ENCODE measurements around the gene DBP. TPM values are rescaled to one million over a fixed set of nuclear protein-coding genes. Genes with fewer than 3 reads are reported as not detected.
A peak's percentile ranks its signal among the peaks of the same experiment; 100 is the strongest.

DBP gene
- total and polyA plus RNA-seq, 10 of the 15 experiments (the other 5 are each of a cell fraction or from before 2014, with no cell fraction given): 2.0 to 10.6 (median 6.9) TPM

DNA sequence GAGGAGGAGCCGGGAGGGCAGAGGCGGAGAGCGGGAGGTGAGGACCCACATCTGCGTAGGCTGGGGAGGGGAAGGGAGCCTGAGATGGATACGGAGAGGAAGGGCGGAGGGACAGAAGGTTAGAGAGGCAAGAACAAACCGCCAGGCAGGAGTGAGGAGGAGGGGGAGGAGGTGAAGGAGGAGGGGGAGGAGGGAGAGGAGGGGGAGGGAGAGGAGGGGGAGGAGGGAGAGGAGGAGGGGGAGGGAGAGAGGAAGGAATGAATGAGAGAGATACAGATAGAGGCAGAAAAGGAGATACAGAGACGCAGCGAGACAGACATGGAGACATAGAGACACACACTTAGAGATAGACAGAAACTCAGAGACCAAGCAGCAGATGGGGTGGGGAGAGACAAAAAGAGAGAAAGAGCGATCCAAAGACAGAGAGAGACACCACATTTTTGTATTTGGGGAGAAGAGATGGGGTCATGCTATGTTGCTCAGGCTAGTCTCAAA lies 9.6 kb upstream of the DBP start:
- Histone ChIP-seq H3K27ac (ENCODE audit: control insufficient read depth, insufficient read depth) (0 out of 2 replicates have a peak overlapping the region, but pooled peaks have one; percentile 10), H3K79me2 (ENCODE audit: control insufficient read depth, insufficient read depth, low read length) (no peaks in the 10 kb centered on the region), H3K36me3 (ENCODE audit: control insufficient read depth in 2 of 2, insufficient read depth in 2 of 2, low read length in 1 of 2) (no peaks in the 10 kb centered on the region), H3K4me2 (ENCODE audit: control insufficient read depth, insufficient read depth) (peak overlapping the region; percentile 97; the same call in 1 of the 2 replicates), H3K27me3 (replicated peaks in 1 of 2; ENCODE audit: control insufficient read depth in 2 of 2, insufficient read depth in 2 of 2, low read length in 1 of 2) (no peaks in the 10 kb centered on the region), H4K20me1 (ENCODE audit: control insufficient read depth, insufficient read depth) (no peaks in the 10 kb centered on the region), H3K4me3 (peak overlapping the region; percentile 91; the same call in 1 of the 2 replicates), H3K9ac (ENCODE audit: control insufficient read depth, insufficient read depth, low read length) (no peak overlapping the region), H3K4me1 (ENCODE audit: control insufficient read depth, insufficient read depth, low read length) (peaks cover 21% of the 10 kb centered on the region), H2AFZ (ENCODE audit: control insufficient read depth, low read depth, low read length) (peak overlapping the region; percentile 88; the same call in 1 of the 2 replicates), H3K9me3 (replicated peaks; ENCODE audit: control insufficient read depth, insufficient read depth, low read length) (no peaks in the 10 kb centered on the region)
- in situ Hi-C loops (cut with MboI): loop anchor here (5.0 to 25.0 kb wide), 2 partner anchors 191 to 1241 kb away; partner anchors contain the start of genes AKT1S1, HSD17B14, IL4I1 and TBC1D17
- no peak for ATAC-seq
- TF ChIP-seq, protein P1, sequence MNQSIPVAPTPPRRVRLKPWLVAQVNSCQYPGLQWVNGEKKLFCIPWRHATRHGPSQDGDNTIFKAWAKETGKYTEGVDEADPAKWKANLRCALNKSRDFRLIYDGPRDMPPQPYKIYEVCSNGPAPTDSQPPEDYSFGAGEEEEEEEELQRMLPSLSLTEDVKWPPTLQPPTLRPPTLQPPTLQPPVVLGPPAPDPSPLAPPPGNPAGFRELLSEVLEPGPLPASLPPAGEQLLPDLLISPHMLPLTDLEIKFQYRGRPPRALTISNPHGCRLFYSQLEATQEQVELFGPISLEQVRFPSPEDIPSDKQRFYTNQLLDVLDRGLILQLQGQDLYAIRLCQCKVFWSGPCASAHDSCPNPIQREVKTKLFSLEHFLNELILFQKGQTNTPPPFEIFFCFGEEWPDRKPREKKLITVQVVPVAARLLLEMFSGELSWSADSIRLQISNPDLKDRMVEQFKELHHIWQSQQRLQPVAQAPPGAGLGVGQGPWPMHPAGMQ (IDR thresholded peaks at IDR 0.05; ENCODE audit: borderline replicate concordance): no peak
- 0 out of 2 replicates have a peak, but pooled peaks have one; percentile 75 for TF ChIP-seq NFXL1 (IDR thresholded peaks at IDR 0.05; ENCODE audit: borderline replicate concordance)
- TF ChIP-seq, protein P2, sequence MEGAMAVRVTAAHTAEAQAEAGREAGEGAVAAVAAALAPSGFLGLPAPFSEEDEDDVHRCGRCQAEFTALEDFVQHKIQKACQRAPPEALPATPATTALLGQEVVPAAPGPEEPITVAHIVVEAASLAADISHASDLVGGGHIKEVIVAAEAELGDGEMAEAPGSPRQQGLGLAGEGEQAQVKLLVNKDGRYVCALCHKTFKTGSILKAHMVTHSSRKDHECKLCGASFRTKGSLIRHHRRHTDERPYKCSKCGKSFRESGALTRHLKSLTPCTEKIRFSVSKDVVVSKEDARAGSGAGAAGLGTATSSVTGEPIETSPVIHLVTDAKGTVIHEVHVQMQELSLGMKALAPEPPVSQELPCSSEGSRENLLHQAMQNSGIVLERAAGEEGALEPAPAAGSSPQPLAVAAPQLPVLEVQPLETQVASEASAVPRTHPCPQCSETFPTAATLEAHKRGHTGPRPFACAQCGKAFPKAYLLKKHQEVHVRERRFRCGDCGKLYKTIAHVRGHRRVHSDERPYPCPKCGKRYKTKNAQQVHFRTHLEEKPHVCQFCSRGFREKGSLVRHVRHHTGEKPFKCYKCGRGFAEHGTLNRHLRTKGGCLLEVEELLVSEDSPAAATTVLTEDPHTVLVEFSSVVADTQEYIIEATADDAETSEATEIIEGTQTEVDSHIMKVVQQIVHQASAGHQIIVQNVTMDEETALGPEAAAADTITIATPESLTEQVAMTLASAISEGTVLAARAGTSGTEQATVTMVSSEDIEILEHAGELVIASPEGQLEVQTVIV (IDR thresholded peaks at IDR 0.05; ENCODE audit: borderline replicate concordance, partially characterized antibody): no peak
- peak; percentile 63 for TF ChIP-seq POLR2A (IDR thresholded peaks at IDR 0.05; ENCODE audit: low read depth, low read length)
- peak; percentile 6 for TF ChIP-seq SIX5 (IDR thresholded peaks at IDR 0.05; ENCODE audit: low read depth, low read length, severe bottlenecking)
- TF ChIP-seq ZNF24 (IDR thresholded peaks at IDR 0.05): peak; percentile 28; the same call in 1 of the 2 replicates
- TF ChIP-seq TARDBP (IDR thresholded peaks at IDR 0.05; ENCODE audit: borderline replicate concordance): 0 out of 2 replicates have a peak, but pooled peaks have one; percentile 0
- WGBS (ENCODE audit: insufficient coverage, insufficient replicate concordance, low lambda C conversion rate, missing lambda C conversion rate): 30% methylated on average over 3 of the region's 10 CpGs
- DNase-seq (ENCODE audit: low read depth, low spot score): no peak
- SMC1A ChIA-PET (ENCODE audit: uncharacterized antibody, unreplicated experiment): interaction anchor here (1.3 to 2.4 kb wide), 5 partner anchors 27 to 347 kb away, joined by 3 to 11 read pairs (median 5); partner anchors contain the start of genes GYS1 and RUVBL2
- FAIRE-seq: no peak
- intact Hi-C loops (cut with micrococcal nuclease; ENCODE audit: unreplicated experiment): loop anchor here (1.0 to 5.0 kb wide), 3 partner anchors 29 to 191 kb away; partner anchors contain the start of gene HSD17B14
- CTCF ChIA-PET: interaction anchor here (0.9 to 3.6 kb wide), 11 partner anchors 10 to 353 kb away, joined by 3 to 31 read pairs (median 6); no protein-coding TSS in a partner anchor
- no TSS peak for BruUV-seq (replicated peaks)
- POLR2A ChIA-PET: interaction anchor here (2.0 kb wide), 1 partner anchor 13 kb away, joined by 15 read pairs; no protein-coding TSS in a partner anchor
- RAD21 ChIA-PET (ENCODE audit: unreplicated experiment): interaction anchor here (1.6 to 2.0 kb wide), 4 partner anchors 28 to 347 kb away, joined by 4 to 7 read pairs (median 6); partner anchors contain the start of genes GYS1 and RUVBL2
